GM18526 (cell line): ENCODE data around the gene TMEM255B.

Source experiments
- POLR2A ChIP-seq: IDR thresholded peaks from 3 replicates; pipeline ENCODE4 v1.6.1; 2011; ENCODE audit not compliant: insufficient read length; ENCODE audit errors: extremely low read depth

Gene TMEM255B

GRCh38 chr13:113796964-113797676 is 38.1 kb downstream of the TMEM255B start:
- no peak for TF ChIP-seq POLR2A

DNA sequence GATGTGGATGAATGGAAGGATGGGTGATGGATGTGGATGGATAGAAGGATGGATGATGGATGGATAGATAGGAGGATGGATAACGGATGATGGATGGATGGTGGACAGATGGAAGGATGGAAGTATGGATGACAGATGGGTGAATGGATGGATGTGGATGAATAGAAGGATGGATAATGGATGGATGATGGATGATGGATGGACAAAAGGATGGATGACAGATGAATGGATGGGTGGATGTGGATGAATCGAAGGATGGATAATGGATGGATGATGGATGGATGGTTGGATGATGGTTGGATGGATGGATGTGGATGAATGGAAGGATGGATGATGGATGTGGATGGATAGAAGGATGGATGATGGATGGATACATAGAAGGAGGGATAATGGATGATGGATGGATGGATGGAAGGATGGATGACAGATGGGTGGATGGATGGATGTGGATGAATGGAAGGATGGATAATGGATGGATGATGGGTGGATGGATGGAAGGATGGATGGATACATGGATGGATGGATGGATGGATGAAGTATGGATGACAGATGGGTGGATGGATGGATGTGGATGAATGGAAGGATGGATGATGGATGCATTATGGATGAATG is 39.3 kb downstream of the TMEM255B start:
- no peak for TF ChIP-seq POLR2A

DNA sequence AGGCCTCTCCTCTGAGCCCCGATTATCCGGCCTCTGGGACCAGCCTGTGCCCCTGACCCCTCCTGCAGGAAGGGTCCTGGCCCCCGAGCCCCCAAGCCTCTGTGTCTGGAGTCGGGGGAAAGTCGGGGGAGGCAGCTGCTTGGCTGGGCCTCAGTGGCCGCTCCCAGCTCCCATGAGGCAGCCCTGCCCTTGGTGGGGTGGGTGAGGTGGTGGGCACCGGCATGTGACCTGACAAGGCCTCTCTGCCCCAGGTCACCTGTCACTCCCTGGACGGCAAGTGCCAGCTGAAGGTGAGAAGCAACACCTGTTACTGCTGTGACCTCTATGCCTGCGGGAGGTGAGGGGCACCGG is 41.5 kb downstream of the TMEM255B start:
- TF ChIP-seq POLR2A: no peak

DNA sequence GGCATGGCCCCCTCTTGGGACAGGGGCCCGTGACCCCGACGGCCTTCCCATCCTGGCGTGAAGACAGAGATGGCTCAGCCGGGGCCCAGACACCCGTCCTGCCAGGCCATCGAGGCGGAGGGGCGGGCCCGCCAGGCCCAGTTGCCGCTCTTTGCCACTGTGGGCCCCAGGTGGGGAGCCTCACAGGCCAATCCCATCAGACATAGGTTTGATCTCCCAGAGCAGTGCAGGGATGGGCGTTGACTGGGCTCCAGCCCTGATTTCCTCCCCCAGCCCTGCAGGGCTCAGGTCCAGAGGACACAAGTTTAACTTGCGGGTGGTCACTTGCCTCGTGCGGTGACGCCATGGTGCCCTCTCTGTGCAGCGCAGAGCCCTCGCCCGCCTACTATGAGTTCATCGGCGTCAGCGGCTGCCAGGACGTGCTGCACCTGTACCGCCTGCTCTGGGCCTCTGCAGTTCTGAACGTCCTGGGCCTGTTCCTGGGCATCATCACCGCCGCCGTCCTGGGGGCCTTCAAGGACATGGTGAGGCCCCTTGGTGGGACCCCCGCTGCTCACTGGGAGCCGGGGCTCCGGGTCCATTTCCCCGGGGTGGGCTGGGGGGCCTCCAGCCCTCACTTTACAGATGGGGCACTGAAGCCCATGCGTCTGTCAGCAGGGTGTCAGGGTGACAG is 42.4 kb downstream of the TMEM255B start:
- no peak for TF ChIP-seq POLR2A

DNA sequence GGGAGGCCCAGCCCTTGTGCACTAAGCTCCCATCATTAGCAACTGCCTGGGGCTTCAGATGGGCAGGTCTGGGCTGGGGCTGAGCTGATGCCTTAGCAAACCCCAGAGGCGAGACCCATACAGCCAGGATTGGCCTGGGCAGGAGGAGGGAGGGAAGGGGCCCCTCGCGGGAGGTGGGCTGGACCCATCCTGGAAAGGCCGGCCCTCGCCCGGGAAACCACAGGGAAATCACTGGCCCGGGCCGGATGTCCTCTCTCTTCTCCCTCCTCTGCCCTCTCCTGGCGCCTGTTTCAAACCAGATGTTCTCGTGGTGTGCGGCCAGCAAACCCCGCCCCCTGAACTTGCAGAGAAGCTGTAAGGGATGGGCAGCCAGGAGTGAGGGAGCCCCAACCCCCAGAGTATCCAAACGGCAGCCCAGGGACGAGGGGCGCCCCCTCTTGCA is 43.1 kb downstream of the TMEM255B start:
- TF ChIP-seq POLR2A: no peak

DNA sequence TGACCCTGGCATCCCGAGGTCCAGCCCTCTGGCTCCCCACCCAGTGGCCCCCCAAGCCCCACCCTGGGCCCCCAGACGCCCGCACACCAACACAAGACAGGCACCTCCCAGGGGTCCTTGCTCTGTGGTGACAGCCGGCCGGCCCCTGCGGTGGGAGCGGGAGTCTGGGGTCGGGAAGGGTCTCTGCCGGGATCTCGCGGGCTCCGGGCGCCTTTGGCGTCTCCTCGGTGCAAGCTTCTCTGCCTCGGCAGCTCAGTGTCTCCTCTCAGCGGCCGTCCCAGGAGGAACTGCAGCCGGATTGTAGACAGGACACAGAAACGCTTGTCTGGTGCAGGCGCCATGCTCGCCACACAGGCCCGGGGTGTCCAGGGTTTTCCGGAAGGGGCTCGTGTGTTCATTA is 43.7 kb downstream of the TMEM255B start:
- TF ChIP-seq POLR2A: no peak

DNA sequence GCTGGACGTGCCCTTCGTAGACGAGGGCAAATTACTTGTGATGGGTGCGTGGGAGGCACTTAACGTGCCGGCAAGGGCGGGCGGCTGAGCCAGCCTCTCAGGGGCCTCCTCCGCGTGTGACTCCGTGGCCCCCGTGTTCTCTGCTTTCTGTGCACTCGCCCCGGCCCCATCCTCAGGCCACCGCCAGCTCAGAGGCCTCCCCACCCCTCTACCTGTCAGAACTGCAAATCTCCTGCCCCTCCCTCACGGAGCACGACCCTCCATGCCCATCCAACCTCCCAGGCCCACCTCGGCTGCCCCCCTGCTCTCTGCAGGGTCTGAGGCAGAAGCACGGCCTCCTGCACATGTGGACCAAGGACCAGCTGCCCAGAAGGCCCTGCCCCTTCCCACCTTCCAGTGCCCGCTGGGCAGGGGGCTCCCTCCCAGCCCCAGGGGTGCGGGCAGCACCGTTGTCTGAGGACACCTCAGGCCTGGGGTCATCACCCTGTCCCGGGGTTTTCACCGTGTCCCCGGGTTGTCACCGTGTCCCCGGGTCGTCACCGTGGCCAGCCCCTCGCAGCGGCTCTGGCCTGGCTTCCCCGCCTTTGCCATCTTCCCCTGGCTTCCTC is 44.5 kb downstream of the TMEM255B start:
- TF ChIP-seq POLR2A: no peak

DNA sequence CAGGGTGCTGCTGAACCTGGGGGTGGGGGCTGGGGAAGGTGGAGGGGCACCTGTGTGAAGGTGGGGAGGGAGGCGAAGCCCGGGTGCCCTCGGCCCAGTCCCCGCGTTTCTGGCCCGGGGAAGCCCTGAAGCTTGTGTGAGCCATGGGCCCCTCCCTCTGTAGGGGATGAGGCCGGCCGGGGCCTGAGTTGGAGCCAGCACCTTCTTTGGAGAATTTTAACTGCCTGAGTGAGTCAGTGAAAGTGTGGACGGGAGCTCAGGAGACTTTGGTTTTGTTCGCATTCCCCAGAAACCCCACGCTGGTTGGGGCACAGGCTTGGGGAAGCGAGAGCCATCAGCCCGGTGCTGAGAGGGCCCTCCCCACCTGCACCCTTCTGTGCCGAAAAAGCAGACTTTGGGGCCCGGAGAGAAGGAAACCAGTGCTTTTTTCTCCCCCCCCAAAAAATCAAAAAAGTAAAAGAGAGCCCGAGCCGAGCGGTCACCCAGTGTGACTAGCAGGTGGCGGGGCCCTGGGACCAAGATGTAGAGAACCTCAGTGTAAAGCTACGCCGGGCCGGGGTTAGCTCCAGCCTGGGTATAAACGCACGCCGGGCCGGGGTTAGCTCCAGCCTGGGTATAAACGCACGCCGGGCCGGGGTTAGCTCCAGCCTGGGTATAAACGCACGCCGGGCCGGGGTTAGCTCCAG is 45.1 kb downstream of the TMEM255B start:
- TF ChIP-seq POLR2A: no peak

DNA sequence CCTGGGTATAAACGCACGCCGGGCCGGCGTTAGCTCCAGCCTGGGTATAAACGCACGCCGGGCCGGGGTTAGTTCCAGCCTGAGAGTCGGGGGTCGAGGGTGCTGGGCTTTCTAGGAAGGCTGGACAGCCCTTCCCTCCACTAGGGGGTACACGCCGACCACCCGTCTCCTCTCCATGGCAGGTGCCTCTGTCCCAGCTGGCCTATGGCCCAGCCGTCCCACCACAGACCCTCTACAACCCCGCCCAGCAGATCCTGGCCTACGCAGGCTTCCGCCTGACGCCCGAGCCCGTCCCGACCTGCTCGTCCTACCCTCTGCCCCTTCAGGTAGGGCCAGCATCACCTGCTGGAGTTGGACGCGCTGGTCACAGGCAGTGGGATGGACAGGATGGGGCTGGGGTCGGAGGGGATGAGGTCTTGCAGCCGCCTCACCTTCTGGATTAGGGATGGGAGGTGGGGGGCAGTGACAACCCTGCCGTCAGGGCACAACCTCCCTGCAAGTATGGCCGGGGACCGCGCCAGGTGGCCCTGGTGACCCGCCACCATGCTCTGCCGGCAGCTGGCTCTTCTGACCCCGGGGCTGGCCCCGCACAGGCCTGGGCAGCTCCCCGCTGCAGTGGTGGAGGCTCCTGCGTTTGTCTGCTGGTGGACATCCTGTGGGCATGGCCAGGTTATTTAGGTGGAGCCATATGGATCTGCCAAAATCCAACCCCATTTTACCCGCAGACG is 45.8 kb downstream of the TMEM255B start:
- TF ChIP-seq POLR2A: no peak

GRCh38 chr13:113805431-113806103 is 46.5 kb downstream of the TMEM255B start:
- no peak for TF ChIP-seq POLR2A

DNA sequence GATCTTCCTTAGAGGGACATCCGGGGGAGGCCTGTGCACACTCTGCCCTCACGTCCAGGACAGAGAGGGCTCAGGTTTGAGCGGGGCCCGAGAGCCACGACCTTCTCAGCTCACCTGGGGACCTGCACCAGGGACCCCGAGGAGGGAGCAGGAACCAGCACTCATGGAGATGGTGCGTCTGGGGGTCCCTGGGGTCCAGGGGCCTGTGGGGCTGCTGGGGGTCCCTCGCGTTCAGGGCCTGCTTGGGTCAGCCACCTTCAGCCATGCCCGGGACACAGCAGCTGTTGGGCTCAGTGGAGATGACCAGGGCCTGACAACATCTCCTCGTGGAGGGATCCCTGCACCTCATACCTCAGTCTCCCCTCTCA is 47.1 kb downstream of the TMEM255B start:
- TF ChIP-seq POLR2A: no peak

DNA sequence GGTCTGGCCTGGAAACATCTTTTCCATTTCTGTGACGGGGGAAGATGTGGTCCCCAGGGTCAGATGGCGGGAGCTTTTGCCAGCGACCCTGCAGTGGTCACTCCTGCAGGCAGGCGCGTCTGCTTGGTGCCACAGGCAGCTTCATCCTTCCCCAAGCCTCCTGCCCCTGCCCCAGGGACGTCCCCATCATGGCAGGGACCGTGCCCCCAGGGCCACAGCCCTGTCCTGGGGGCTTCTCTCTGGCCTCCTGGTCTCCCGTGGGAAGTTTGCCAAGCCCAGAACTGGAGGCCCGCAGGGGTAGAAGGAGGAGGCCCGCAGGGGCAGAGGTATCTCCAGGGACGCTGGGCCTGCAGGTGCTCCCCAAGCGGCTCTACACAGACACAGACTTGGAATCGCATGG is 47.5 kb downstream of the TMEM255B start:
- no peak for TF ChIP-seq POLR2A

DNA sequence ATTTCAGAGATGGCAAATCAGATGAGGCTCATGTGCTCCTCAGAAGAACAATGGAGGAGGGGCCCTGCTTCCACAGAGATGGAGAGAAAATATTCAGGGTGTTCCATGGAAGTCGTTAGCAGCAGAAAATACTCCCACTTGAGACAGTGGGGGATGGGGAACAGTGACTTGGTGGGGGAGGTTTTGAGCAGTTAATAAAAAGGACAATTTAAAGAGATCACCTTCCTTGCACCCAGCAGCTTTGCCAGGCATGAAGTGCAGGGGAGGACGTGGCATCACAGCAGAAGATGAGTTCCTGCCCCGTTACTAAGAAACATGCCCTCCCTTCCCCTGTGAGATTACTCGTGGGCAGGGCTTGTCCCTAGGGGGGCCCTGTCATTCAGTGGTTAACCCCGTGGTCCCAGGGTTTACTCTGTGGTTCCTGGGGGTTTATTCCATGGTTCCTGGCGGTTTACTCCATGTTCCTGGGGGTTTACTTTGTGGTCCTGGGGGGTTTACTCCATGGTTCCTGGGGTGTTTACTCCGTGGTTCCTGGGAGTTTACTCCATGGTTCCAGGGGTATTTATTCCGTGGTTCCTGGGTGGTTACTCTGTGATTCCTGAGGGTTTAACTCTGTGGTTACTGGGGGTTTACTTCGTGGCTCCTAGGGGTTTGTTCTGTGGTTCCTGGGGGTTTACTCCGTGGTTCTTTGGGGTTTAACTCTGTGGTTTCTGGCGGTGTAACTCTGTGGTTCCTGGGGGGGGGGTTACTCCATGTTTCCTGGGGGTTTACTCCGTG is 49.2 kb downstream of the TMEM255B start:
- TF ChIP-seq POLR2A: no peak

GRCh38 chr13:113809934-113810333 is 50.9 kb downstream of the TMEM255B start:
- TF ChIP-seq POLR2A: no peak
